ENCODE measurements around the gene CLEC4A. TPM values are rescaled to one million over a fixed set of nuclear protein-coding genes. Genes with fewer than 3 reads are reported as not detected.

CLEC4A gene
- total RNA-seq, 1 donor from 2014 or later, result 0.65 TPM

Other genes starting within 250 kb of the CLEC4A start
- gene SLC2A3, start 187.4 kb upstream of the CLEC4A start, total RNA-seq, result 28.6 to 82.7 TPM (median 75.2 TPM) in 3 replicates
- 21.1 to 24.0 TPM (median 23.4 TPM) in 3 replicates for gene FOXJ2, start 90.9 kb upstream of the CLEC4A start, total RNA-seq
- gene C3AR1, start 57.3 kb upstream of the CLEC4A start, total RNA-seq, result 0.27 to 0.59 TPM in 2 of 3 replicates, not detected in the other
- gene NECAP1, start 41.3 kb upstream of the CLEC4A start, total RNA-seq, result 23.1 to 36.9 TPM (median 26.1 TPM) in 3 replicates
- gene ZNF705A, start 33.4 kb downstream of the CLEC4A start, total RNA-seq, result not detected in 3 replicates
- gene FAM90A1, start 104.0 kb downstream of the CLEC4A start, total RNA-seq, result not detected in 3 replicates